BE2C (cell line): ENCODE results near the gene ATG9A.

ENCODE experiments used
- DNase-seq: peaks from one replicate; pipeline ENCODE4 v3.0.0-alpha.2; 2020
- H3K27me3 ChIP-seq: fragments of 250-450 bp; sonication (Bioruptor Pico); 2 replicates; pipeline ENCODE4 v1.5.1; 2020; ENCODE audit warnings: mild to moderate bottlenecking
- H3K36me3 ChIP-seq: fragments of 250-450 bp; sonication (Bioruptor Pico); 2 replicates; pipeline ENCODE4 v1.5.1; 2020; ENCODE audit warnings: mild to moderate bottlenecking
- H3K4me1 ChIP-seq: fragments of 250-450 bp; sonication (Bioruptor Pico); 2 replicates; pipeline ENCODE4 v1.5.1; 2020
- H3K4me3 ChIP-seq: 2 replicates; pipeline ENCODE4 v1.5.1; 2011; ENCODE audit warnings: low read depth, low read length
- H3K9me3 ChIP-seq: fragments of 250-450 bp; sonication (Bioruptor Pico); 2 replicates; pipeline ENCODE4 v1.5.1; 2020
- CTCF ChIP-seq: IDR thresholded peaks from 2 replicates; pipeline ENCODE4 v1.5.1; 2012; ENCODE audit warnings: mild to moderate bottlenecking, low read depth, low read length

Gene ATG9A

GRCh38 chr2:219253753-219254589, 24.5 kb upstream of the ATG9A start, which contains the start of gene TUBA4A:
Gene TUBA4A, minus strand, starts transcription at chr2:219253918. Its CDS starts 60 bp downstream, at chr2:219253858.
- H3K27me3 ChIP-seq = peaks cover 48% of the 10 kb centered on the region
- H3K36me3 ChIP-seq = no peaks in the 10 kb centered on the region
- DNase-seq = peak; percentile 77
- peak within 1 kb of the TSS; percentile 60 for H3K4me3 ChIP-seq
- H3K4me1 ChIP-seq = peaks cover 14% of the 10 kb centered on the region
- H3K9me3 ChIP-seq = no peaks in the 10 kb centered on the region
- TF ChIP-seq CTCF = no peak

- DNase-seq = no peak
- H3K4me3 ChIP-seq = peak within 1 kb of the TSS; percentile 60
- no peaks in the 10 kb centered on the region for H3K9me3 ChIP-seq
- H3K4me1 ChIP-seq = peaks cover 15% of the 10 kb centered on the region
- peaks cover 48% of the 10 kb centered on the region for H3K27me3 ChIP-seq
- no peak for TF ChIP-seq CTCF
- no peaks in the 10 kb centered on the region for H3K36me3 ChIP-seq
Measured at GRCh38 chr2:219252900-219253752, 23.7 kb upstream of the ATG9A start, which contains the start of gene TUBA4B. Gene TUBA4B, plus strand, starts transcription at chr2:219253243. Its CDS starts 165 bp downstream, at chr2:219253408.

GRCh38 chr2:219252570-219252899, 23.1 kb upstream of the ATG9A start:
- Histone ChIP-seq H3K36me3 (no peaks in the 10 kb centered on the region), H3K27me3 (peaks cover 48% of the 10 kb centered on the region), H3K4me3 (peak overlapping the region; percentile 60; the same call in 1 of the 2 replicates), H3K4me1 (peaks cover 15% of the 10 kb centered on the region), H3K9me3 (no peaks in the 10 kb centered on the region)
- no peak for TF ChIP-seq CTCF
- DNase-seq = no peak

- H3K27me3 ChIP-seq = peaks cover 48% of the 10 kb centered on the region
- H3K36me3 ChIP-seq = no peaks in the 10 kb centered on the region
- no peak overlapping the region for H3K4me3 ChIP-seq
- TF ChIP-seq CTCF = no peak
- H3K4me1 ChIP-seq = peaks cover 15% of the 10 kb centered on the region
- H3K9me3 ChIP-seq = no peaks in the 10 kb centered on the region
- DNase-seq = no peak
Measured at GRCh38 chr2:219252084-219252483, 22.6 kb upstream of the ATG9A start.

GRCh38 chr2:219251656-219252055, 22.2 kb upstream of the ATG9A start:
- peaks cover 48% of the 10 kb centered on the region for H3K27me3 ChIP-seq
- no peak overlapping the region for H3K4me3 ChIP-seq
- H3K36me3 ChIP-seq = no peaks in the 10 kb centered on the region
- H3K9me3 ChIP-seq = no peaks in the 10 kb centered on the region
- no peak for DNase-seq
- no peak for TF ChIP-seq CTCF
- peaks cover 15% of the 10 kb centered on the region for H3K4me1 ChIP-seq
